PC-9 (cell line): ENCODE results near the gene ZNF26. TPM values are rescaled to one million over a fixed set of nuclear protein-coding genes. Genes with fewer than 3 reads are reported as not detected.

Experiments
- BruUV-seq: library from RNA; stranded (reverse); fragments of 400-500 nt; replicated peaks from 2 replicates; lab custom pipeline; 2021; lab: Mats Ljungman, UMichigan
- CTCF ChIA-PET: fragments of 300-600 bp; sonication (Branson Sonifier 250); formaldehyde crosslinking; loops from one replicate; lab custom pipeline; 2022; ENCODE audit warnings: antibody characterized with exemption; lab: Charles Lee
- POLR2A ChIA-PET: fragments of 300-600 bp; sonication (Branson Sonifier 250); formaldehyde crosslinking; loops from one replicate; lab custom pipeline; 2022; ENCODE audit warnings: antibody characterized with exemption; ENCODE audit not compliant: unreplicated experiment; lab: Charles Lee
- DNase-seq, 2 experiments: peaks; one replicate each; pipeline versions ENCODE4 v3.0.0 to v3.0.0-alpha.2; 2015 to 2022; ENCODE audit warnings: mixed read lengths in 1 of 2
- H2AFZ ChIP-seq: fragments of 200-600 bp; sonication (generic); 2 replicates; pipeline ENCODE4 v1.8.1; 2017; ENCODE audit warnings: antibody characterized with exemption
- H3F3A ChIP-seq: fragments of 200-600 bp; sonication (generic); 2 replicates; pipeline ENCODE4 v1.8.1; 2017; ENCODE audit warnings: antibody characterized with exemption, mild to moderate bottlenecking, low read depth; ENCODE audit not compliant: insufficient read depth
- H3K27ac ChIP-seq: fragments of 200-600 bp; sonication (generic); 2 replicates; pipeline ENCODE4 v1.6.1; 2016; ENCODE audit warnings: mixed run types
- H3K27me3 ChIP-seq: fragments of 200-600 bp; sonication (generic); 2 replicates; pipeline ENCODE4 v1.6.1; 2016; ENCODE audit warnings: low read depth, mixed run types; ENCODE audit not compliant: insufficient read depth
- H3K36me3 ChIP-seq: fragments of 200-600 bp; sonication (generic); 2 replicates; pipeline ENCODE4 v1.6.1; 2016; ENCODE audit warnings: low read depth, mixed run types
- H3K4me1 ChIP-seq: fragments of 200-600 bp; sonication (generic); replicated peaks from 2 replicates; pipeline ENCODE4 v1.6.1; 2016; ENCODE audit warnings: mixed run types; ENCODE audit not compliant: insufficient read depth
- H3K4me2 ChIP-seq: fragments of 200-600 bp; sonication (generic); 2 replicates; pipeline ENCODE4 v1.6.1; 2017; ENCODE audit warnings: mixed run types
- H3K4me3 ChIP-seq: fragments of 200-600 bp; sonication (generic); 2 replicates; pipeline ENCODE4 v1.6.1; 2016; ENCODE audit warnings: mixed run types
- H3K79me2 ChIP-seq: fragments of 200-600 bp; sonication (generic); 2 replicates; pipeline ENCODE4 v1.6.1; 2017; ENCODE audit warnings: low read depth, mixed run types
- H3K9me2 ChIP-seq: fragments of 200-600 bp; sonication (generic); 2 replicates; pipeline ENCODE4 v1.8.1; 2017; ENCODE audit warnings: mild to moderate bottlenecking; ENCODE audit not compliant: insufficient read depth
- H3K9me3 ChIP-seq: fragments of 200-600 bp; sonication (generic); 2 replicates; pipeline ENCODE4 v1.8.1; 2016; ENCODE audit warnings: low read depth; ENCODE audit not compliant: insufficient read depth
- H4K20me1 ChIP-seq: fragments of 200-600 bp; sonication (generic); 2 replicates; pipeline ENCODE4 v1.8.1; 2017; ENCODE audit not compliant: insufficient read depth
- EZH2 ChIP-seq: fragments of 200-600 bp; sonication (generic); IDR thresholded peaks from 2 replicates; pipeline ENCODE4 v1.8.0; 2017; ENCODE audit warnings: antibody characterized with exemption, low read depth
- intact Hi-C: fragments of 100-400 bp; cut with micrococcal nuclease; formaldehyde crosslinking; loops from one replicate; pipeline ENCODE4 v1.10.0; 2022; ENCODE audit not compliant: unreplicated experiment
- total RNA-seq: library from RNA; stranded (reverse); gene quantifications from 2 replicates; pipeline ENCODE4 v1.2.3, GENCODE V29; 2021
- TF ChIP-seq, protein P1 (sequence below): fragments of 200-600 bp; sonication (generic); conservative IDR thresholded peaks from 2 replicates; pipeline ENCODE4 v1.6.1; 2017; ENCODE audit warnings: mixed run types, antibody characterized with exemption, mild to moderate bottlenecking, moderate library complexity

The ZNF26 gene
- total RNA-seq, 1 experiment from 2014 or later = 13.2 TPM

- ChIA-PET POLR2A (no interaction called here), CTCF (no interaction called here)
- peaks cover 15% of the 10 kb centered on the region; the same call in 1 of the 2 replicates for H3K36me3 ChIP-seq
- peaks cover 30% of the 10 kb centered on the region for H3F3A ChIP-seq
- H3K9me2 ChIP-seq = no peaks in the 10 kb centered on the region
- H3K27ac ChIP-seq = no peak overlapping the region
- H3K4me1 ChIP-seq = no peaks in the 10 kb centered on the region
- no peak for TF ChIP-seq EZH2
- TF ChIP-seq, protein P1, sequence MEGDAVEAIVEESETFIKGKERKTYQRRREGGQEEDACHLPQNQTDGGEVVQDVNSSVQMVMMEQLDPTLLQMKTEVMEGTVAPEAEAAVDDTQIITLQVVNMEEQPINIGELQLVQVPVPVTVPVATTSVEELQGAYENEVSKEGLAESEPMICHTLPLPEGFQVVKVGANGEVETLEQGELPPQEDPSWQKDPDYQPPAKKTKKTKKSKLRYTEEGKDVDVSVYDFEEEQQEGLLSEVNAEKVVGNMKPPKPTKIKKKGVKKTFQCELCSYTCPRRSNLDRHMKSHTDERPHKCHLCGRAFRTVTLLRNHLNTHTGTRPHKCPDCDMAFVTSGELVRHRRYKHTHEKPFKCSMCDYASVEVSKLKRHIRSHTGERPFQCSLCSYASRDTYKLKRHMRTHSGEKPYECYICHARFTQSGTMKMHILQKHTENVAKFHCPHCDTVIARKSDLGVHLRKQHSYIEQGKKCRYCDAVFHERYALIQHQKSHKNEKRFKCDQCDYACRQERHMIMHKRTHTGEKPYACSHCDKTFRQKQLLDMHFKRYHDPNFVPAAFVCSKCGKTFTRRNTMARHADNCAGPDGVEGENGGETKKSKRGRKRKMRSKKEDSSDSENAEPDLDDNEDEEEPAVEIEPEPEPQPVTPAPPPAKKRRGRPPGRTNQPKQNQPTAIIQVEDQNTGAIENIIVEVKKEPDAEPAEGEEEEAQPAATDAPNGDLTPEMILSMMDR = no peak
- no peak overlapping the region for H2AFZ ChIP-seq
- H4K20me1 ChIP-seq = no peaks in the 10 kb centered on the region
- no peak overlapping the region for H3K4me2 ChIP-seq
- H3K4me3 ChIP-seq = no peak overlapping the region
- no peak for DNase-seq
- no peaks in the 10 kb centered on the region for H3K27me3 ChIP-seq
- BruUV-seq = no TSS peak
- peaks cover 32% of the 10 kb centered on the region for H3K9me3 ChIP-seq
- H3K79me2 ChIP-seq = 0 out of 2 replicates have a peak, but pooled peaks cover 8% of the 10 kb centered on the region
- intact Hi-C loops = no loop called here
Measured at GRCh38 chr12:132952371-132953162, 33.6 kb upstream of the ZNF26 start.

- TF ChIP-seq, protein P1 = no peak
- no peak for TF ChIP-seq EZH2
- Histone ChIP-seq H3K9me2 (no peaks in the 10 kb centered on the region), H4K20me1 (no peaks in the 10 kb centered on the region), H3F3A (peaks cover 30% of the 10 kb centered on the region), H3K4me3 (no peak overlapping the region), H3K4me2 (no peak overlapping the region), H3K27ac (no peak overlapping the region), H3K27me3 (no peaks in the 10 kb centered on the region), H3K9me3 (peaks cover 31% of the 10 kb centered on the region), H2AFZ (no peak overlapping the region), H3K36me3 (peaks cover 12% of the 10 kb centered on the region; the same call in 1 of the 2 replicates), H3K4me1 (no peaks in the 10 kb centered on the region), H3K79me2 (0 out of 2 replicates have a peak, but pooled peaks cover 8% of the 10 kb centered on the region)
- ChIA-PET CTCF (no interaction called here), POLR2A (no interaction called here)
- no TSS peak for BruUV-seq
- intact Hi-C loops = no loop called here
- DNase-seq = no peak
Measured at GRCh38 chr12:132953163-132953425, 33.1 kb upstream of the ZNF26 start.

- no peaks in the 10 kb centered on the region for H3K4me1 ChIP-seq
- BruUV-seq = no TSS peak
- no peak overlapping the region for H2AFZ ChIP-seq
- 0 out of 2 replicates have a peak, but pooled peaks cover 8% of the 10 kb centered on the region for H3K79me2 ChIP-seq
- DNase-seq = no peak
- ChIA-PET CTCF (no interaction called here), POLR2A (no interaction called here)
- H3F3A ChIP-seq = peaks cover 30% of the 10 kb centered on the region
- peaks cover 28% of the 10 kb centered on the region for H3K9me3 ChIP-seq
- intact Hi-C loops = no loop called here
- no peaks in the 10 kb centered on the region for H3K27me3 ChIP-seq
- H3K4me2 ChIP-seq = no peak overlapping the region
- H4K20me1 ChIP-seq = no peaks in the 10 kb centered on the region
- H3K9me2 ChIP-seq = no peaks in the 10 kb centered on the region
- H3K36me3 ChIP-seq = peaks cover 6% of the 10 kb centered on the region; the same call in 1 of the 2 replicates
- no peak overlapping the region for H3K27ac ChIP-seq
- no peak overlapping the region for H3K4me3 ChIP-seq
- no peak for TF ChIP-seq EZH2
- TF ChIP-seq, protein P1 = no peak
Measured at GRCh38 chr12:132953771-132954170, 32.4 kb upstream of the ZNF26 start.
